Measurements from ENCODE around the gene ZNF75A.
A peak's percentile ranks its signal among the peaks of the same experiment; 100 is the strongest.

ZNF75A gene

GRCh38 chr16:3346041-3346440 is 40.7 kb downstream of the ZNF75A start:
- TF ChIP-seq Cebpa-rat (IDR thresholded peaks at IDR 0.05) = no peak
- Histone ChIP-seq H3K9ac (no peak overlapping the region), H3K27me3 (no peaks in the 10 kb centered on the region), H3K4me2 (no peak overlapping the region), H3K4me1 (peaks cover 0 to 11% (median 6%) of the 10 kb centered on the region in 10 experiments; a peak in 7 of 20 replicates), H3K4me3 (no peak overlapping the region), H3K27ac (no peak overlapping the region), H3K36me3 (no peaks in the 10 kb centered on the region), H4K20me1 (no peaks in the 10 kb centered on the region), H3K9me3 (replicated peaks in 1 of 11) (peaks cover 30 to 58% (median 40%) of the 10 kb centered on the region in 11 experiments)

- Histone ChIP-seq H3K27me3 (no peaks in the 10 kb centered on the region), H3K4me2 (no peak overlapping the region), H3K4me3 (no peak overlapping the region), H3K36me3 (no peaks in the 10 kb centered on the region), H3K9me3 (replicated peaks in 1 of 11) (peaks cover 28 to 59% (median 40%) of the 10 kb centered on the region in 11 experiments), H4K20me1 (no peaks in the 10 kb centered on the region), H3K9ac (no peak overlapping the region), H3K27ac (no peak overlapping the region), H3K4me1 (peaks cover 0 to 11% (median 6%) of the 10 kb centered on the region in 10 experiments; a peak in 7 of 20 replicates)
- no peak for TF ChIP-seq Cebpa-rat (IDR thresholded peaks at IDR 0.05)
Observed at GRCh38 chr16:3347586-3347985, 42.3 kb downstream of the ZNF75A start.

DNA sequence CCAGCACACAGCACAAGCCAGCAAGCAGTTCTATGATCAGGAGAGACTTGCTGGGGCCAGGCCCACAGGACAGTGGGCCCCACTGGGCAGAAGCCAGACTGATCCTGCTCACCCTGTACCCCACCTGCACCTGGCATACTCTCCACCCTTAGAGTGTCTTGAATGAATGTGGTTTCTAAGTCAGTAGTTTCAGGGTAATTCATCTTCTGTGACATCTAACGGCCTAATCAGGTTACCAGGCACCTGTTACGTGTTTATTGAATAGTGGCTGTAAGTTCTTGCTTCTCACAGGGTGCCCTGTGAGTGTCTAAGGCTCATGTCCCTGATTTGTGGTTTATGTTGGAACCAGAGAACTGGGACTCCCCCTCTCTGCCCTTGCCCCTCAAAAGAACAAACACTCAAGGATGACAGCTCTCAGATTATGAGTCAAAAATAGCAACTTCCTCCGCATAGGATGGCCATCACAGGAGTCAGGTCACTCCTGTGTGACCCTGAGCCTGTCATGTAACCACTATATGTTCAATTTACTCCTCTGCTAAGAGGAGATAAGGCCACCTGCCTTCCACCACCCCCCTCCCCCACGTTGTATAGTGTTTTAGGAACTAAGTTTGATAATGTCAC is 43.4 kb downstream of the ZNF75A start:
- Histone ChIP-seq H3K9me3 (replicated peaks in 1 of 11) (peaks cover 29 to 59% (median 40%) of the 10 kb centered on the region in 11 experiments), H3K9ac (no peak overlapping the region), H3K27me3 (no peaks in the 10 kb centered on the region), H4K20me1 (no peaks in the 10 kb centered on the region), H3K36me3 (no peaks in the 10 kb centered on the region), H3K27ac (no peak overlapping the region), H3K4me2 (peak overlapping the region in 4 of 11 experiments; percentile 11 to 48 (median 20); a peak in 9 of 22 replicates), H3K4me1 (peaks cover 0 to 15% (median 9%) of the 10 kb centered on the region in 10 experiments; a peak in 15 of 20 replicates), H3K4me3 (no peak overlapping the region)
- TF ChIP-seq Cebpa-rat (IDR thresholded peaks at IDR 0.05) = no peak

DNA sequence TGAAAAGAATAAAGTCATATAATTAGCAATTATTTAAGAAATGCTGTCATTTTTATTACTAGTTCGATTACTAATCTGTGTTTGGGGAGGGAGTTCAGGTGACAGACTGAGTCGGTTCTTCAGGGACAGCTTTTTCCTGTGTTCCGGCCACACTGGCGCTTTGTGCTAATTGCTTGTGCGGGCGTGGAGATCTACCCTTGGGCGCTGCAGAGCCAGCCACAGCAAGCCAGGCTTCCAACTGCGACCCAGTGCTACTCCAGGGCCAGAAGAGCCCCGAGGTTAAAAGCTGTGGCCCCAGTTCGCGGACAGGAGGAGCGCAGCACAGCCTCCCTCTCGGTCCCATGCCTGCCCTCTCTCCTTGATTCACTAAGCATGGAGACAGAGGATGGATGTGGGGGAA is 43.9 kb downstream of the ZNF75A start:
- no peaks in the 10 kb centered on the region for H4K20me1 ChIP-seq
- peak overlapping the region in 4 of 11 experiments; percentile 11 to 48 (median 20); a peak in 6 of 22 replicates for H3K4me2 ChIP-seq
- peaks cover 0 to 21% (median 14%) of the 10 kb centered on the region in 10 experiments; a peak in 16 of 20 replicates for H3K4me1 ChIP-seq
- no peak for TF ChIP-seq Cebpa-rat (IDR thresholded peaks at IDR 0.05)
- H3K9ac ChIP-seq = no peak overlapping the region
- no peaks in the 10 kb centered on the region for H3K36me3 ChIP-seq
- H3K27ac ChIP-seq = no peak overlapping the region
- H3K4me3 ChIP-seq = no peak overlapping the region
- H3K9me3 ChIP-seq (replicated peaks in 1 of 11) = peaks cover 29 to 59% (median 42%) of the 10 kb centered on the region in 11 experiments
- no peaks in the 10 kb centered on the region for H3K27me3 ChIP-seq

- H3K27me3 ChIP-seq = no peaks in the 10 kb centered on the region
- 0 out of 20 replicates have a peak within 1 kb of the TSS, but pooled peaks of 1 of the 10 experiments have one; percentile 14 for H3K4me3 ChIP-seq
- peaks cover 0 to 17% (median 9%) of the 10 kb centered on the region in 10 experiments; a peak in 14 of 20 replicates for H3K4me1 ChIP-seq
- TF ChIP-seq Cebpa-rat (IDR thresholded peaks at IDR 0.05) = no peak
- peaks cover 59 to 93% (median 70%) of the 10 kb centered on the region in 11 experiments for H3K9me3 ChIP-seq (replicated peaks in 1 of 11)
- H3K4me2 ChIP-seq = no peak within 1 kb of the TSS
- H3K27ac ChIP-seq = no peak within 1 kb of the TSS
- no peaks in the 10 kb centered on the region for H4K20me1 ChIP-seq
- H3K9ac ChIP-seq = no peak within 1 kb of the TSS
- H3K36me3 ChIP-seq = peaks cover 0 to 4% (median 0%) of the 10 kb centered on the region in 11 experiments; a peak in 1 of 22 replicates
Observed at GRCh38 chr16:3355589-3355988, 50.3 kb downstream of the ZNF75A start, which contains the start of gene OR2C1. TSS of gene OR2C1 (plus strand) at chr16:3355889. CDS start at chr16:3355941, 52 bp downstream.

DNA sequence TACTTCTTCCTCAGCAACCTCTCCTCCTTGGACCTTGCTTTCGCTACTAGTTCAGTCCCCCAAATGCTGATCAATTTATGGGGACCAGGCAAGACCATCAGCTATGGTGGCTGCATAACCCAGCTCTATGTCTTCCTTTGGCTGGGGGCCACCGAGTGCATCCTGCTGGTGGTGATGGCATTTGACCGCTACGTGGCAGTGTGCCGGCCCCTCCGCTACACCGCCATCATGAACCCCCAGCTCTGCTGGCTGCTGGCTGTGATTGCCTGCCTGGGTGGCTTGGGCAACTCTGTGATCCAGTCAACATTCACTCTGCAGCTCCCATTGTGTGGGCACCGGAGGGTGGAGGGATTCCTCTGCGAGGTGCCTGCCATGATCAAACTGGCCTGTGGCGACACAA is 50.8 kb downstream of the ZNF75A start:
- no peak overlapping the region for H3K4me3 ChIP-seq
- peaks cover 59 to 95% (median 71%) of the 10 kb centered on the region in 11 experiments for H3K9me3 ChIP-seq (replicated peaks in 1 of 11)
- H3K27me3 ChIP-seq = no peaks in the 10 kb centered on the region
- peaks cover 0 to 4% (median 0%) of the 10 kb centered on the region in 11 experiments; a peak in 1 of 22 replicates for H3K36me3 ChIP-seq
- H3K9ac ChIP-seq = no peak overlapping the region
- H3K27ac ChIP-seq = no peak overlapping the region
- H3K4me1 ChIP-seq = peaks cover 0 to 17% (median 9%) of the 10 kb centered on the region in 10 experiments; a peak in 14 of 20 replicates
- TF ChIP-seq Cebpa-rat (IDR thresholded peaks at IDR 0.05) = no peak
- H4K20me1 ChIP-seq = no peaks in the 10 kb centered on the region
- no peak overlapping the region for H3K4me2 ChIP-seq

- Histone ChIP-seq H3K27me3 (no peaks in the 10 kb centered on the region), H3K9me3 (replicated peaks in 1 of 11) (peaks cover 40 to 81% (median 66%) of the 10 kb centered on the region in 11 experiments)
Observed at GRCh38 chr16:3358871-3359270, 53.6 kb downstream of the ZNF75A start.

GRCh38 chr16:3362931-3363330 is 57.6 kb downstream of the ZNF75A start:
- Histone ChIP-seq H3K4me2 (no peak overlapping the region), H3K9ac (no peak overlapping the region), H3K9me3 (replicated peaks in 1 of 11) (peaks cover 3 to 40% (median 29%) of the 10 kb centered on the region in 11 experiments; a peak in 20 of 22 replicates), H3K36me3 (peaks cover 0 to 4% (median 0%) of the 10 kb centered on the region in 11 experiments; a peak in 2 of 22 replicates), H4K20me1 (no peaks in the 10 kb centered on the region), H3K27ac (no peak overlapping the region), H3K27me3 (no peaks in the 10 kb centered on the region), H3K4me1 (peaks cover 0 to 9% (median 0%) of the 10 kb centered on the region in 10 experiments; a peak in 1 of 20 replicates), H3K4me3 (no peak overlapping the region)
- TF ChIP-seq Cebpa-rat (IDR thresholded peaks at IDR 0.05) = no peak

More at GRCh38 chr16:3358871-3359270, 53.6 kb downstream of the ZNF75A start:
- no peak for TF ChIP-seq Cebpa-rat (IDR thresholded peaks at IDR 0.05)
- peaks cover 0 to 4% (median 0%) of the 10 kb centered on the region in 11 experiments; a peak in 1 of 22 replicates for H3K36me3 ChIP-seq
- no peak overlapping the region for H3K4me3 ChIP-seq
- no peak overlapping the region for H3K9ac ChIP-seq
- H3K27ac ChIP-seq = no peak overlapping the region
- H4K20me1 ChIP-seq = no peaks in the 10 kb centered on the region
- H3K4me2 ChIP-seq = no peak overlapping the region
- peaks cover 0 to 9% (median 4%) of the 10 kb centered on the region in 10 experiments; a peak in 14 of 20 replicates for H3K4me1 ChIP-seq

DNA sequence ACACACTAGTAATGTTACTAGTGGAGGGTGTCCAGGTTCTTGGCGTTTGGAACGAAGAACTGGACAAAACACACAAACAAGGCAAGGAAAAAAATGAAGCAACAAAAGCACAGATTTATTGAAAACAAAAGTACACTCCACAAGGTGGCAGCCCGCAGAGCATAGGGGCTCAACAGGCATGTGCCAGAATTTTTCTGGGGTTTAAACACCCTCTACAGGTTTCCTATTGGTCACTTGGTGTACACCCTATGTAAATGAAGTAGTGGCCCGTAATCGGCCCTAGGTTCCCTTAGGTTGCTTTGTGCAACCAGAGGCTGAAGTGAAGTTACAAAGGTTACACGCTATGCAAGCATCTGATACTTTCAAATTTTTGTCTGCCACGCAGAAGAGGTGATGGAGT is 58.5 kb downstream of the ZNF75A start:
- Histone ChIP-seq H3K4me3 (peak overlapping the region in 3 of 10 experiments; percentile 45 to 64 (median 63); a peak in 2 of 20 replicates), H3K4me2 (no peak overlapping the region), H3K4me1 (peaks cover 0 to 9% (median 0%) of the 10 kb centered on the region in 10 experiments; a peak in 1 of 20 replicates), H3K27ac (no peak overlapping the region), H3K9ac (no peak overlapping the region), H3K27me3 (no peaks in the 10 kb centered on the region), H3K9me3 (replicated peaks in 1 of 11) (peaks cover 3 to 39% (median 26%) of the 10 kb centered on the region in 11 experiments; a peak in 20 of 22 replicates), H4K20me1 (no peaks in the 10 kb centered on the region), H3K36me3 (peaks cover 0 to 4% (median 0%) of the 10 kb centered on the region in 11 experiments; a peak in 2 of 22 replicates)
- no peak for TF ChIP-seq Cebpa-rat (IDR thresholded peaks at IDR 0.05)
